ENCODE results near the gene KLF9.

DNA sequence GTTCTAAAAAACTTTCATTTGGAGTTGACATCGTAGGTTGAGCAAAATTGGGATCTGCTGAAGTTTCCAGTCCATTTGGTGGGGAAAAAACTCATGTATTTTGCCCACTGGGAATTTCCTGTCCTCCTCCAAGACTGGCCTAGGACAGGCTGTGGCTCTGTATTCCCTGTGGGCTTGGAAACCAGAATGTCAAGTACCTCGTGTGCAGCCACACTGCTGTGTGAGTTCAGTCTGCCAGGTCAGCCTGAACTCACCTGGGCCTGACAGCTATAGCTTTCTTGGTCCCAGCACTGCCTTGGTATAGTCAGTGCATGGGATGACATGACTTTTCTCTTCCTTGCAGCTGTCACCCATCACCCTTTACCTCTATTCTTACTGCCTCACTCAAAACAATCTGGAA lies 35.0 kb upstream of the KLF9 start:
- TF ChIP-seq, protein P1, sequence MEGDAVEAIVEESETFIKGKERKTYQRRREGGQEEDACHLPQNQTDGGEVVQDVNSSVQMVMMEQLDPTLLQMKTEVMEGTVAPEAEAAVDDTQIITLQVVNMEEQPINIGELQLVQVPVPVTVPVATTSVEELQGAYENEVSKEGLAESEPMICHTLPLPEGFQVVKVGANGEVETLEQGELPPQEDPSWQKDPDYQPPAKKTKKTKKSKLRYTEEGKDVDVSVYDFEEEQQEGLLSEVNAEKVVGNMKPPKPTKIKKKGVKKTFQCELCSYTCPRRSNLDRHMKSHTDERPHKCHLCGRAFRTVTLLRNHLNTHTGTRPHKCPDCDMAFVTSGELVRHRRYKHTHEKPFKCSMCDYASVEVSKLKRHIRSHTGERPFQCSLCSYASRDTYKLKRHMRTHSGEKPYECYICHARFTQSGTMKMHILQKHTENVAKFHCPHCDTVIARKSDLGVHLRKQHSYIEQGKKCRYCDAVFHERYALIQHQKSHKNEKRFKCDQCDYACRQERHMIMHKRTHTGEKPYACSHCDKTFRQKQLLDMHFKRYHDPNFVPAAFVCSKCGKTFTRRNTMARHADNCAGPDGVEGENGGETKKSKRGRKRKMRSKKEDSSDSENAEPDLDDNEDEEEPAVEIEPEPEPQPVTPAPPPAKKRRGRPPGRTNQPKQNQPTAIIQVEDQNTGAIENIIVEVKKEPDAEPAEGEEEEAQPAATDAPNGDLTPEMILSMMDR (IDR thresholded peaks at IDR 0.05) = no peak
- TF ChIP-seq POLR2A (IDR thresholded peaks at IDR 0.05) = no peak
